ENCODE results near the gene AMACR.

DNA sequence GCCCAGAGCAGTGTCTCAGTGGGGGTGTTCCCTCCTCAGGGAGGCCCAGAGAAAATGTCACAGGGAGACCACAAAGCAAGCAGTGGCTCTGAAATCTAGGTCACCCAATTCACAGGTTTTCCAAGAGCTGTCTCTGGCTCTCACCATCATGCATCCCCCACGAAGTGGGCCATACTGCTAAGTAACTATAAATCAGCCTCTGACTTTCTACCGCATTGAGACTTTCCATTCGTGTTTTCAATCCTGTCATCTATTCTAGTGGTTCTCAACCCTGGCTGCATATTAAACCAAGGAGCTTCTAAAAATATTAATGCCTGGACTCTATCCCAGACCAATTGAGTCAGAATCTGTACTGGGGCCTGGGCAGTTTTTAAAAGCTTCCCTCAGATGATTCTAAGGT is 37.2 kb upstream of the AMACR start:
- TF ChIP-seq, protein P1, sequence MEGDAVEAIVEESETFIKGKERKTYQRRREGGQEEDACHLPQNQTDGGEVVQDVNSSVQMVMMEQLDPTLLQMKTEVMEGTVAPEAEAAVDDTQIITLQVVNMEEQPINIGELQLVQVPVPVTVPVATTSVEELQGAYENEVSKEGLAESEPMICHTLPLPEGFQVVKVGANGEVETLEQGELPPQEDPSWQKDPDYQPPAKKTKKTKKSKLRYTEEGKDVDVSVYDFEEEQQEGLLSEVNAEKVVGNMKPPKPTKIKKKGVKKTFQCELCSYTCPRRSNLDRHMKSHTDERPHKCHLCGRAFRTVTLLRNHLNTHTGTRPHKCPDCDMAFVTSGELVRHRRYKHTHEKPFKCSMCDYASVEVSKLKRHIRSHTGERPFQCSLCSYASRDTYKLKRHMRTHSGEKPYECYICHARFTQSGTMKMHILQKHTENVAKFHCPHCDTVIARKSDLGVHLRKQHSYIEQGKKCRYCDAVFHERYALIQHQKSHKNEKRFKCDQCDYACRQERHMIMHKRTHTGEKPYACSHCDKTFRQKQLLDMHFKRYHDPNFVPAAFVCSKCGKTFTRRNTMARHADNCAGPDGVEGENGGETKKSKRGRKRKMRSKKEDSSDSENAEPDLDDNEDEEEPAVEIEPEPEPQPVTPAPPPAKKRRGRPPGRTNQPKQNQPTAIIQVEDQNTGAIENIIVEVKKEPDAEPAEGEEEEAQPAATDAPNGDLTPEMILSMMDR (IDR thresholded peaks at IDR 0.05): no peak
- no peak for TF ChIP-seq POLR2A (IDR thresholded peaks at IDR 0.05)
